A549 (cell line): ENCODE measurements around the gene RFWD3.

Experiments
- JUNB ChIP-seq: fragments of >200 bp; sonication (Bioruptor Twin); formaldehyde crosslinking; IDR thresholded peaks from 2 replicates; pipeline ENCODE4 v1.6.1; 2016
- KDM1A ChIP-seq: fragments of 200-600 bp; sonication (generic); IDR thresholded peaks from 2 replicates; pipeline ENCODE4 v1.6.1; 2016; ENCODE audit warnings: low read depth, mild to moderate bottlenecking
- MAZ ChIP-seq: fragments of 150-350 bp; IDR thresholded peaks from 2 replicates; pipeline ENCODE4 v1.6.1; 2014; ENCODE audit warnings: antibody characterized with exemption, low read depth, low read length, borderline replicate concordance
- MYC ChIP-seq: IDR thresholded peaks from 2 replicates; pipeline ENCODE4 v1.6.1; 2012; ENCODE audit warnings: mild to moderate bottlenecking, inconsistent platforms, low read length, improper control_type of control experiment, borderline replicate concordance
- NFE2L2 ChIP-seq: fragments of 150-350 bp; conservative IDR thresholded peaks from 2 replicates; pipeline ENCODE4 v1.6.1; 2014; ENCODE audit warnings: low read length
- NR3C1 ChIP-seq: fragments of >200 bp; sonication (Bioruptor Twin); formaldehyde crosslinking; IDR thresholded peaks from 3 replicates; pipeline ENCODE4 v1.6.1; 2017
- PHF8 ChIP-seq: fragments of 200-600 bp; sonication (generic); IDR thresholded peaks from 2 replicates; pipeline ENCODE4 v1.6.1; 2016; ENCODE audit warnings: low read depth, mild to moderate bottlenecking, antibody characterized with exemption, moderate library complexity, borderline replicate concordance
- POLR2A ChIP-seq: IDR thresholded peaks from 2 replicates; pipeline ENCODE4 v1.6.1; 2012; ENCODE audit warnings: mild to moderate bottlenecking, low read length
- ZC3H11A ChIP-seq: fragments of 450-650 bp; IDR thresholded peaks from 2 replicates; pipeline ENCODE4 v1.6.1; 2014; ENCODE audit warnings: antibody characterized with exemption, mild to moderate bottlenecking
- ZFP36 ChIP-seq: fragments of 450-650 bp; IDR thresholded peaks from 2 replicates; pipeline ENCODE4 v1.6.1; 2014; ENCODE audit warnings: borderline replicate concordance; ENCODE audit not compliant: partially characterized antibody
- TF ChIP-seq, protein P1 (sequence below): fragments of 250-450 bp; sonication (Bioruptor Pico); IDR thresholded peaks from 2 replicates; pipeline ENCODE4 v1.5.0; 2021; ENCODE audit warnings: mild to moderate bottlenecking, moderate library complexity, borderline replicate concordance
- TF ChIP-seq, protein P2 (sequence below): fragments of >200 bp; sonication (Bioruptor Twin); formaldehyde crosslinking; IDR thresholded peaks from 3 replicates; pipeline ENCODE4 v1.5.1; 2016
- TF ChIP-seq, protein P3 (sequence below): fragments of 150-350 bp; IDR thresholded peaks from 2 replicates; pipeline ENCODE4 v1.6.1; 2014; ENCODE audit warnings: low read depth, mild to moderate bottlenecking, low read length

DNA sequence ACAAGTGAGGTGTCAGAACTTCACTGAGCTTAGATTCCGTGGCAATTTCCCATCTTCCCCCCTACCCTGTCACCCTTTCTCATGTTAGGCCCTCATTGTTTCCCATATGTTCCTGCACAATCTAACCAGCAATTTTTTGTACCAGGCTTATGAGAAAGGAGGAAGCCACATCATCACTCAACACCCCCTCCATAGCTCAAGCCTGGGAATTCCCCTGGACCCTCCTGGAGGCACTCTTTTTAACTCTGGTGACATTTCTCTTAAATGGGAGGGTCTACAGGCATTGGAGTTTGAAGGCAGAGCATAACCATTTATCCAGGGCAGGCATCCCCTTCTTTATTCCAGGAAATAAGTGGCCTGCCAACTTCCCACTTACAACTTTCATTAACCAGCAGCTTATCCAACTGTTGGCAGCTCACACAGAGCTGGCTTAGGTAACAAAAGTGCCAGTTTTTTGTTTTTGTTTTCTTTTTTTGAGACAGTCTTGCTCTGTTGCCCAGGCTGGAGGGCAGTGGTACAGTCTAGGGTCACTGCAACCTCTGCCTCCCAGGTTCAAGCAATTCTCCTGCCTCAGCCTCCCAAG, 49.4 kb downstream of the RFWD3 start:
- TF ChIP-seq POLR2A (no peak), JUNB (no peak), ZFP36 (no peak), ZC3H11A (no peak), PHF8 (no peak), MYC (no peak), NFE2L2 (no peak), NR3C1 (no peak), MAZ (no peak), KDM1A (no peak)
- TF ChIP-seq, protein P1, sequence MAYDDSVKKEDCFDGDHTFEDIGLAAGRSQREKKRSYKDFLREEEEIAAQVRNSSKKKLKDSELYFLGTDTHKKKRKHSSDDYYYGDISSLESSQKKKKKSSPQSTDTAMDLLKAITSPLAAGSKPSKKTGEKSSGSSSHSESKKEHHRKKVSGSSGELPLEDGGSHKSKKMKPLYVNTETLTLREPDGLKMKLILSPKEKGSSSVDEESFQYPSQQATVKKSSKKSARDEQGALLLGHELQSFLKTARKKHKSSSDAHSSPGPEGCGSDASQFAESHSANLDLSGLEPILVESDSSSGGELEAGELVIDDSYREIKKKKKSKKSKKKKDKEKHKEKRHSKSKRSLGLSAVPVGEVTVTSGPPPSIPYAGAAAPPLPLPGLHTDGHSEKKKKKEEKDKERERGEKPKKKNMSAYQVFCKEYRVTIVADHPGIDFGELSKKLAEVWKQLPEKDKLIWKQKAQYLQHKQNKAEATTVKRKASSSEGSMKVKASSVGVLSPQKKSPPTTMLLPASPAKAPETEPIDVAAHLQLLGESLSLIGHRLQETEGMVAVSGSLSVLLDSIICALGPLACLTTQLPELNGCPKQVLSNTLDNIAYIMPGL (CRISPR knock-in tag) = no peak
- TF ChIP-seq, protein P2, sequence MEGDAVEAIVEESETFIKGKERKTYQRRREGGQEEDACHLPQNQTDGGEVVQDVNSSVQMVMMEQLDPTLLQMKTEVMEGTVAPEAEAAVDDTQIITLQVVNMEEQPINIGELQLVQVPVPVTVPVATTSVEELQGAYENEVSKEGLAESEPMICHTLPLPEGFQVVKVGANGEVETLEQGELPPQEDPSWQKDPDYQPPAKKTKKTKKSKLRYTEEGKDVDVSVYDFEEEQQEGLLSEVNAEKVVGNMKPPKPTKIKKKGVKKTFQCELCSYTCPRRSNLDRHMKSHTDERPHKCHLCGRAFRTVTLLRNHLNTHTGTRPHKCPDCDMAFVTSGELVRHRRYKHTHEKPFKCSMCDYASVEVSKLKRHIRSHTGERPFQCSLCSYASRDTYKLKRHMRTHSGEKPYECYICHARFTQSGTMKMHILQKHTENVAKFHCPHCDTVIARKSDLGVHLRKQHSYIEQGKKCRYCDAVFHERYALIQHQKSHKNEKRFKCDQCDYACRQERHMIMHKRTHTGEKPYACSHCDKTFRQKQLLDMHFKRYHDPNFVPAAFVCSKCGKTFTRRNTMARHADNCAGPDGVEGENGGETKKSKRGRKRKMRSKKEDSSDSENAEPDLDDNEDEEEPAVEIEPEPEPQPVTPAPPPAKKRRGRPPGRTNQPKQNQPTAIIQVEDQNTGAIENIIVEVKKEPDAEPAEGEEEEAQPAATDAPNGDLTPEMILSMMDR = no peak
- TF ChIP-seq, protein P3, sequence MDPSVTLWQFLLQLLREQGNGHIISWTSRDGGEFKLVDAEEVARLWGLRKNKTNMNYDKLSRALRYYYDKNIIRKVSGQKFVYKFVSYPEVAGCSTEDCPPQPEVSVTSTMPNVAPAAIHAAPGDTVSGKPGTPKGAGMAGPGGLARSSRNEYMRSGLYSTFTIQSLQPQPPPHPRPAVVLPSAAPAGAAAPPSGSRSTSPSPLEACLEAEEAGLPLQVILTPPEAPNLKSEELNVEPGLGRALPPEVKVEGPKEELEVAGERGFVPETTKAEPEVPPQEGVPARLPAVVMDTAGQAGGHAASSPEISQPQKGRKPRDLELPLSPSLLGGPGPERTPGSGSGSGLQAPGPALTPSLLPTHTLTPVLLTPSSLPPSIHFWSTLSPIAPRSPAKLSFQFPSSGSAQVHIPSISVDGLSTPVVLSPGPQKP = no peak
